KOPT-K1 (cell line): ENCODE data around the gene CGREF1.

Experiments
- H3K27ac ChIP-seq: fragments of 200-600 bp; sonication (generic); 2 replicates; pipeline ENCODE4 v1.5.1; 2016; ENCODE audit warnings: antibody characterized with exemption, mild to moderate bottlenecking, low read depth, low read length; ENCODE audit not compliant: poor library complexity, severe bottlenecking
- H3K36me3 ChIP-seq: fragments of 200-600 bp; sonication (generic); 2 replicates; pipeline ENCODE4 v1.5.1; 2017; ENCODE audit warnings: antibody characterized with exemption, mild to moderate bottlenecking, low read length, moderate library complexity; ENCODE audit not compliant: insufficient read depth
- H3K9me3 ChIP-seq: fragments of 200-600 bp; sonication (generic); 2 replicates; pipeline ENCODE4 v1.5.1; 2017; ENCODE audit warnings: antibody characterized with exemption, low read length, mild to moderate bottlenecking; ENCODE audit not compliant: insufficient read depth, poor library complexity, severe bottlenecking

CGREF1 gene

DNA sequence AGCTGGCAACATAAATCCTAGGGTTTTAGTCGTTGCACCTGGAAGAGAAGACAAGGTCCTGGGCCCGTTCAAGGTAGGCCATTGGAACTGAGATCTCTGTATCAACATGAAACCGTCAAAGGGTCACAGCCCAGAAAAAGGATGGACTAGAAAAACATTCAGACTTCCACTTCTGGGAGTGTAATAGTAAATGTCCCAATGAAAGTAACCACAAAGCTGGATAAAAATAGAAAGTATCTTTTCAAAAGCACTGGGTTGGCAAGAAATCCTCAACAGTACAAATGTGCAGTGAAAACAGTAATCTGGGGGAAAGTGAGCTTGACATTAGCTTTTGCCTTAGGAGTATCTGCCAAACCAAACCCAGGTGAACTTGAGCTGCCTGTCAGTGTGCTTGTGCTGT lies 12.9 kb downstream of the CGREF1 start:
- H3K27ac ChIP-seq: no peak overlapping the region
- no peaks in the 10 kb centered on the region for H3K9me3 ChIP-seq
- H3K36me3 ChIP-seq: no peaks in the 10 kb centered on the region

DNA sequence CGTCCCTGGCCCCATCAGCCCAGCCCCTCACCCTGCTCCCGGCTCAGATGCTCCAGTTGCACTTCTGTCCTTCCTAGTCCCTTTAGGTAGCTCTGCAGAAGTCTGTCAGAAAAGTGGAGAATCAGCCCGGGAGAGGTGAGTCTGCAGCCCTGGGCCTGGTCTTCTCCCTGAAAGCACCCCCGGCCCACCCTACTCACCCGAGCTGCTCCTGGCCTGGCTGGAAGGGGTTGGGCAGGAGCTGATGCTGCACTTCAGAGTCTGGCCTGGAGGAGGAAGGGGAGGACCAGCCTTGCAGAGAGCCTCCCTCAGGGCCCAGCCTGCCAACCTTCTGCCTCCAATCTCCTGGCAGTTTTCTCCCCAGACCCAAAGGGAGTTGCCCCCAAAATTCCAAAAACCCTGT lies 16.6 kb downstream of the CGREF1 start:
- H3K9me3 ChIP-seq: no peaks in the 10 kb centered on the region
- no peak overlapping the region for H3K27ac ChIP-seq
- no peaks in the 10 kb centered on the region for H3K36me3 ChIP-seq

DNA sequence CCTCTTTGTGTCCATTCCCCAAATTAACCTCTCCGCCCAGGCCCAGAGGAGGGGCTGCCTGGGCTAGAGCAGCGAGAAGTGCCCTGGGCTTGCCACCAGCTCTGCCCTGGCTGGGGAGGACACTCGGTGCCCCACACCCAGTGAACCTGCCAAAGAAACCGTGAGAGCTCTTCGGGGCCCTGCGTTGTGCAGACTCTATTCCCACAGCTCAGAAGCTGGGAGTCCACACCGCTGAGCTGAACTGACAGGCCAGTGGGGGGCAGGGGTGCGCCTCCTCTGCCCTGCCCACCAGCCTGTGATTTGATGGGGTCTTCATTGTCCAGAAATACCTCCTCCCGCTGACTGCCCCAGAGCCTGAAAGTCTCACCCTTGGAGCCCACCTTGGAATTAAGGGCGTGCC lies 18.9 kb downstream of the CGREF1 start:
- no peaks in the 10 kb centered on the region for H3K36me3 ChIP-seq
- H3K27ac ChIP-seq: no peak overlapping the region
- no peaks in the 10 kb centered on the region for H3K9me3 ChIP-seq

DNA sequence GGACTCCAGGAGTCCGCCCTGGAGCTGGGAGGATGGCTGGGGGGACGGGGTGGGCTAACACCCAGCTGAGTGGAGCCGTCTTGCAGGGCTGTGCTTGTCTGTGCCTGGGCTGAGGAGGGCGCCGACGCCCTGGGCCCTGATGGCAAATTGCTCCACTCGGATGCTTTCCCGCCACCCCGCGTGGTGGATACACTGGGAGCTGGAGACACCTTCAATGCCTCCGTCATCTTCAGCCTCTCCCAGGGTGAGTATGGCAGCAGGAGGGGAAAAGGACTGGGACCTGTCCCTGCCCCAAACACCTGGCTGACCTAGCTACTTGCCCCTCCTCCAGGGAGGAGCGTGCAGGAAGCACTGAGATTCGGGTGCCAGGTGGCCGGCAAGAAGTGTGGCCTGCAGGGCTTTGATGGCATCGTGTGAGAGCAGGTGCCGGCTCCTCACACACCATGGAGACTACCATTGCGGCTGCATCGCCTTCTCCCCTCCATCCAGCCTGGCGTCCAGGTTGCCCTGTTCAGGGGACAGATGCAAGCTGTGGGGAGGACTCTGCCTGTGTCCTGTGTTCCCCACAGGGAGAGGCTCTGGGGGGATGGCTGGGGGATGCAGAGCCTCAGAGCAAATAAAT lies 19.5 kb downstream of the CGREF1 start:
- Histone ChIP-seq H3K36me3 (no peaks in the 10 kb centered on the region), H3K9me3 (no peaks in the 10 kb centered on the region), H3K27ac (no peak overlapping the region)

DNA sequence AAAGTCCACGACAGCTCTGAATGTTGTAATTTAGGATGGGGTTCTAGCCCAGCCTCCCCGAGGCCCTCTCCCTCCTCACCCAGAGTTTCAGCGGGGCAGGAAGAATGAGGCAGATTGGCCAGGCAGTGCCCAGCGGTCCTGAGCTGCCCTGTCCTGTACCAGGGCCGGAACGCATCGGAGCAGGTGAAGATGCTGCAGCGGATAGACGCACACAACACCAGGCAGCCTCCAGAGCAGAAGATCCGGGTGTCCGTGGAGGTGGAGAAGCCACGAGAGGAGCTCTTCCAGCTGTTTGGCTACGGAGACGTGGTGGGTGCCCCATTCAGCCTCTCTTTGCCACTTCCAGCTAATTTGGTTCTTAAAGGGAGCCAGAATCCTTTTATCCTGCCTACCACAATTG lies 21.6 kb downstream of the CGREF1 start:
- no peaks in the 10 kb centered on the region for H3K9me3 ChIP-seq
- H3K36me3 ChIP-seq: no peaks in the 10 kb centered on the region
- no peak overlapping the region for H3K27ac ChIP-seq

DNA sequence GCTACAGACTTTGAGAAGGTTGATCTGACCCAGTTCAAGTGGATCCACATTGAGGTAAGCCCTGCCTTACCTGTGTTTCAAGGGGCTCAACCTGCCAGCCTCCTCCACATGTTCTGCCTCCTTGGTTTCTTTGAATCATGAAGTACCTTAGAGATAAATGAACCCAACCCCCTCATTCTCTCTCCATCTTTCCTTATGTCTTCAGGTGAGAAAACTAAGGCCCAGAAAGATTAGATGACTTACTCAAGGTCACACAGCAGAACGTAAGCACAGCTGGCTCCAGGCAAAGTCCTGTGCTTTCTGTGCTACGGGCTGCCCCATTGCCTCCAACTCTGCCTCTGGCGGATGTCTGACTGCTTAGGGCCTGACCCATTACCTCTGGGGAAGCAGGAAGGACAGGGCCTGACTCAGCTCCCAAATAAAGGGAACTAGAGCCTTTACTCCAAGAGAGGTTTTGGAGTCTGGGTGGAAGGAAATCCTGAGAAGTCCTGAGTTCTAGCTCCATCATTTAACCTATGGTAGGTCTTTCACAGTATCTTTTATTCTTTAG lies 22.1 kb downstream of the CGREF1 start:
- Histone ChIP-seq H3K36me3 (no peaks in the 10 kb centered on the region), H3K9me3 (no peaks in the 10 kb centered on the region), H3K27ac (no peak overlapping the region)

DNA sequence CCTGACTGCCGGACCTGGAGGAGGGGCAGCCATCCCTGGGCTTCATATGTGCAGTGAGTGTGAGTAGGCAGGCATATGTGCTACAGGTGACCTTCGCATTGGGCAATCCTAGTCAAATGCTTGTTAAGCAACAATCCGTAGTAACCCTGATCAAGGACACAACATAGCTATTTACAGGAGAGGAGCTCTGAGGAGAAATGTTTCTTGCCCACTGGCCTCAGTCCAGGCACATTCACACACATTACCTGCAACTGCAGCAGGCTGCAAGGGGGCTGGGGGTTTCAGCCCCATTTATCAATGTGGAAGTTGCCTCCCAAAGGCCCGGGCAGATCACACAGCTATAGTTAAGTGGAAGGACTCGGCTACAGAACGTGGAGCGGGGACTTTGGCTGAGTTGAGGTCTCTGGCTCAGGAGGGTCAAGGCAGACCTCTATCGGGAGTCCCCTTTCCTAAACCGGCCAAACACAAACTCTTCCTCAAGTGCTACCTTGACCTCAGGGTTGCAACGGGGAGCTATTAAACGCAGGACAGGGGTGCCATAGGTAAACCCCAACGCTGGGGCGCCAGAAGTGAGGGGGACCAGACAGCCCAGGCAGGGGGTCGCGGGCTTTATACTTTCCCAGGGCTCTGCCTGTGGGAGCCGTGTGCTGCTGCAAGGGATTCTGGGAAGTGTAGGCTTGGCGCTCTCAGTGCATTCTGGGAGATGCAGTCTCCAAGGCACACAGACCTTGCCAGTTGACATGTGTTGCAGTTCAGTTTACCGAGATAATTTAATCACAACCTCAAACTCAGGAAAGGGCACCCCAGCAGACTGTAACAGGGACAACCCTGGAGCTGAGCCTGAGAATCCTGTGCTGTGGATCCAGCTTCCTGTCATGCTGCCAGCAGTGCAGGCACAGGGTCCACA lies 22.9 kb downstream of the CGREF1 start:
- H3K36me3 ChIP-seq: no peaks in the 10 kb centered on the region
- no peak overlapping the region for H3K27ac ChIP-seq
- no peaks in the 10 kb centered on the region for H3K9me3 ChIP-seq

DNA sequence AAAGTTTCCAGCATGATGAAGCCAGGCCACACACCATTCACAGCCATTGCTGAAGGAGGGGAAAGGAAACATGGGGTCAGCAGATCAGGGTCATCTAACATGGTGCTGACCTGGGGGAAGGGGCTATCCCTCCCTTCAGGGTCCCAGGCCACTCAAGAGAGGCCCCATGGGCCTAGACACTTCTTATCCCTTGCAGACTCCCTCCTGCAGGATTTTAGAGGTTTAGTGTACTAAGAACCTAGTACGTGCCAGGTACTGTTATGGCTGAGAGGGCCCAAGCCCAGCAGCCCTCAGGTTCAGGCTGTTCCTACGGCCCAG lies 23.5 kb downstream of the CGREF1 start:
- Histone ChIP-seq H3K9me3 (no peaks in the 10 kb centered on the region), H3K27ac (no peak overlapping the region), H3K36me3 (no peaks in the 10 kb centered on the region)

DNA sequence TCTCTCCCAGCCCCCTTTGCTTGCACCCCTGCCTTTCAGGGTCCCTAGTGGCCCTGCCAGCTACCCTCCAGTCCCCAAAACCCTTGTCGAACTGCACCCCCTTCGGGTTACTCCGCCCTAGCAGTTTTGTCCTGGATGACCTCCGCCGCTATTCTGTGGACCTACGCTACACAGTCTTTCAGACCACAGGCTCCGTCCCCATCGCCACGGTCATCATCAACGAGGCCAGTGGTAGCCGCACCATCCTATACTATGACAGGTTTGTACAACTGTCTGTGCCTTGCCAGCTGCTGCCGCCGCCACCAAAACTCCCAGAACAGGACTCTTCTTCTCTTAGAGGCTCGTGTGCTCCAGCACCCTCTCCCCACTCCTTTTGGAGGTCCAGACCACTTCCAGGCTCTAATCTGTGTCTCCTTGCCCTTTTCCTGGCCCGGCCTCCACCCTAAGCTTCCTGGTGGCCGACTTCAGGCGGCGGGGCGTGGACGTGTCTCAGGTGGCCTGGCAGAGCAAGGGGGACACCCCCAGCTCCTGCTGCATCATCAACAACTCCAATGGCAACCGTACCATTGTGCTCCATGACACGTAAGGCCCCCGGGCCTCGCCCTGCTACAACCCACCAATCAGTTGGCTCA lies 24.5 kb downstream of the CGREF1 start:
- no peaks in the 10 kb centered on the region for H3K9me3 ChIP-seq
- H3K36me3 ChIP-seq: no peaks in the 10 kb centered on the region
- H3K27ac ChIP-seq: no peak overlapping the region

DNA sequence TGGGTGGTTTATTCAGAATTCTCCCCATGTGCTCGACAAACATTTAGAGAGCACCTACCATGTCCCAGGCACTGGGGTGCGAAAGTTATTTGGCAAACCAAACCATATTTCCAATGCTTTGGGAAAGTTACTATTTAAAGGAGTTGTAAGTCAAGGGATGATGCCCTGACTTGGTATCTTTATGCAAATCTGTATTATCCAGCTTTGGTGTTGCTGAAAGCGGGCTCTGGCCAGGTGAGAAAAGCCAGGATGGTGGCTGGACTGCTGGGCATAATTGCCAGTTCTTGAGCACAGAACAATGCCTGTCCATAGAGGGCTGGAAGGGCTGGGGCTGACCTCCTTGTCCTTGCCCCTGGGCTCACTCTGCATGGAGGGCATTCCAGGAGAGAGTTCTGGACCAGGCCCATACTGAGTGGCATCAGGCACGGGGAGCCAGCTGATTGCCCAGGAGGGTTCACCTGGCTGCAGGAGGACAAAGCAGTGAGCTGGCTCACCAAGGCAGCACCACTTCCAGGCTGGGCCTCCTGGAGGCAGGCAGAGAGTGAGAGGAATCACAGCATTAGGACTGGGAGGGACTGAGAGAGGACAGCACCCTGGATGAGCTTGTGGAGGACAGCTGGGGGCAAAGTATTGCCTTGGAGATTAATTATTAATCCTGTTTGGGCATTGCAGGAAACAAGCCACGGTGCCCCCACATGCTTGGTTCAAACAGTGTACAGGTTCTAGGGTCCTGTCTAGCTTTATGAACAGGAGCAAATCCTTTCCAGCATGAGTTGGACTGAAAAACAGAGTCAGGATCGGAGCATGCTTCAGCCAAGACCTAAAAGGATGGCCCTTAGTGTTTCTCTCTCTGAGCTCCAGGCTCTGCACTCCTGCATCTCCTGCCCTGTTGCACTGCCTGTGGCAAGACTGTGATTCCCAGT lies 25.2 kb downstream of the CGREF1 start:
- Histone ChIP-seq H3K27ac (no peak overlapping the region), H3K9me3 (no peaks in the 10 kb centered on the region), H3K36me3 (no peaks in the 10 kb centered on the region)

DNA sequence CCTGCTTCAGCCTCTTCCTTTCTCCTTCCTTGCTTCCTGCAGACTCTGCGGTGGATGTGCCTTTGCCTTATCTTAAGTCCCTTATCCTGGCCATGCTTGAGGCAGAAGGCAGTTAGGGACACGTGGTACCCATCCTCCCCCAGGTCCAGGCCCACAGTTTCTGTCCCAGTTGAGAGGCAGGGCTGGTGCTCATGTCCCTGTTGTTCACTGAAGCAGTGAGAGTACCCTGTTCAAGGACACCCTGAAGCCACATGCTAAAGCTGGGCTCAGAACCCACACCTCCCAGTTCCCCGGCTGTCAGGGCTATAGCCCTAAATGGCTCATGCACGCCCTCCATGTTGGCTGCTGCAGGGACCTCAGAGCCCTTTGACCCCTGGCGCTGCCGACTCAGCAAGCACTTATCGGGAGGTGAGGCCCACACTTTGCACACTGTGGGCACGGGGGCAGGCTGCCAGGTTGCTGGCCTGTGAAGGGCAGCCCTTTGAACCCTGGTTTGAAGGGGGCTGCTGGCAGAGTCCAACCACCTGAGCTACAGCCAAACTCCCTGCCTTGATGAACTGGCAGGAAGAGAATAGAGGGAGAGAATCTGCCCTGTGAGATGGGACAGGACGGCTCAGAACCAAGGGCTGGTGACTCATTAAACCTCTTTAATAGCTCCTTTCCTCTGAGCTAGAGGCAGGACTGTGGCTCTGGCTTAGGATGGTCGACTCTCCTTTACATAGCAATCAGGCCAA lies 26.1 kb downstream of the CGREF1 start:
- H3K27ac ChIP-seq: no peak overlapping the region
- H3K36me3 ChIP-seq: no peaks in the 10 kb centered on the region
- H3K9me3 ChIP-seq: no peaks in the 10 kb centered on the region

DNA sequence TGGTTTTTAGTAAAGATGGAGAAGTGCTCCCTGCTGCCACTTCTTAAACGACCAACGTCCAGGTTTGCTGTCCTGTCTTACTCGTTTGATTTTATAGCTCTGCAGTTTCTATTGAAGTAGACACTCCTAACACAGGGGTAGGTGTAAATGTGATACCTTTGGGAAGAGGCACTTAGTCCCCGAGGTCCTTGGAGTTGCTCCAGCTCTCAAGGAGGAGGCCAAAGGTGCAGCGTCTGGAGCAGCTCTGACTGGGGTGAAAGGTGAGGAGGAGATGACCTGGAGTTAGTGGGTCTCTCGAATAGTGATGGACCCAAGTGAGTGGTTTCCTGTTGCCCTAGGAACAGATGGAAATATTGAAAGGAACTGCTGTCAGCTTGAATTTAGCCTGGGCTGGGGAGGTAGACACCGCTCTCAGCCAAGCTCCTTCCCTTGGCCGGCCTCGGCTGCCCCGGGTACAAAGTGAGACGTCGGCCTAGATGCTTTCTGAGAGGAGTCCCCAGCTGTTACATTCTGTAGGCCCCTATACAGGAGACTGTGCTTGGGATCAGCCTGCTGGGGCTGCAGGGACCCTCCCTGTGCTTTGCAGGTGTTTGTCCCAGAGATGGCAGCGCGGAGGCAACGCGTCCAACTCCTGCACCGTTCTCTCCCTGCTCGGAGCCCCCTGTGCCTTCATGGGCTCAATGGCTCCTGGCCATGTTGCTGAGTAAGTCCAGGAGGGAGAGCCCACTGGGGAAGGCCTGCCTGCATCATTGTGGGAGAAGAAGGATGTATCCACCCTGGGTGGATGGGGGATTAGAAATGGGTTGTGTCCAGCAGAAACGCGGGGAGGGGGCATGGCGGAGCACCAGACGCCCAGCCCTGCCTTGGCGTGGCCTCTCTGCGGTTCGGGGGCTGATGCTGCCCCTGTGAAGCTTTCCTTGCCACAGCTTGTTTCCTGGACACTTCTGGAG lies 26.9 kb downstream of the CGREF1 start:
- H3K27ac ChIP-seq: no peak overlapping the region
- H3K9me3 ChIP-seq: no peaks in the 10 kb centered on the region
- H3K36me3 ChIP-seq: no peaks in the 10 kb centered on the region

DNA sequence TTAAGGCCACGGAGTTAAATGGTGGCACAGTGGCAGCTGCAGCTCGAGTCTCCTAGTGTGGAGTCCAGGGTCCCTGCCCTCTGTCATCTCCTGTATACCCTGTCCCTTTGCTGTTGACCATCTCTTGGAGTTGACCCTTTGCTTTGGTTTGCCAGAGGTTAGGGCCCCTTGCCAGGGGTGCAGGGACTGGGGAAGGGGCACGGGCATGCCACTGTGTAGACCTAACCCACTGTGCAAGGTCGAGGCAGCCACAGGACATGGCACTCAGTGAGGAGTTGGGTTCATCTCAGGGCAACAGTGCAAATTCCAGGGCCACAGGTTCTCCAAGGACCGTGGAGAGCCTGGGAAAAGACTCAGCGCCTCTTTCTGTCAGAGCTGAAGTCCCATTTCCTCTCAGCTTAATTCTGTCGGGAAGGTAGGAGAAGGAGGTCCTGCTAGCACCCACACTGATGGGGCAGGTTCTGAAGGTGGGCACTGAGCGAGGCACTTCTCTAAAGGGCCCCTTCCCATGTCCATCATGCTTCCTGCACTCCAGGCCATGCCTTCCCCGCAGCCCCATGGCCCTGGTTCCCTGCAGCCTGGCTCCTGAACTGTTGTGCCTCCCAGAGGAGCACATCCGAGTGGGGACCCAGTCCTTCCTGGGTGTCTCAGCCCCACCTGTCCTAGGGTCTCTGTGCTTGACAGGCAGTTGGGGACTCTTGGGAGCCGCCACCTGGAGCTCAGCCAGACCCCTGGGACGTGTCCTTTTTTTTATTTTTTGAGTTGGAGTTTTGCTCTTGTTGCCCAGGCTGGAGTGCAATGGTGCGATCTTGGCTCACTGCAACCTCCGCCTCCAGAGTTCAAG lies 29.6 kb downstream of the CGREF1 start:
- Histone ChIP-seq H3K36me3 (no peaks in the 10 kb centered on the region), H3K27ac (no peak overlapping the region), H3K9me3 (no peaks in the 10 kb centered on the region)
